ENCODE data around the gene COA5.

The COA5 gene

DNA sequence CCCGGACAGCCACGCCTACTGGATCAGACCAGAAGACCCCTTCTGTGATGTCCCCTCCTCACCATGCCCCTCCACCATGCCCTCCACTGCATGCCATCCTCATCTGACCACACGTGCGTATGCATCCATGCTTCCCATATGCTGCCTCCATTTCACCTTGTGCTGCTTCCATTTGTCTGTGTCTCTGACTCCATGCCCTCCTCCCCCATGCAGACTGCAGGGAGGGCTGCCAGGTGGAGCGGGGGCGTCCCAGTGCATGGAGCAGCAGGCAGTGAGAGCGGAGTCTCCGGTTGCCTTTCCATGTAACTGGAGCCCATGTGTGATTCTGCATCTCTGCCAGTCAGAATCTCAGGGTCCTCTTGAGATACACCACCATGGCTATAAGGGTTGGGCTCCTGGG is 52.6 kb downstream of the COA5 start:
- no peak overlapping the region for H3K27ac Mint-ChIP-seq
- H3K4me3 Mint-ChIP-seq = no peak overlapping the region
- H3K36me3 Mint-ChIP-seq = peaks cover 5% of the 10 kb centered on the region
- no peaks in the 10 kb centered on the region for H3K9me3 Mint-ChIP-seq (ENCODE audit: low read depth)
- peaks cover 48% of the 10 kb centered on the region for H3K4me1 Mint-ChIP-seq (ENCODE audit: low read depth)
- no peaks in the 10 kb centered on the region for H3K27me3 Mint-ChIP-seq

DNA sequence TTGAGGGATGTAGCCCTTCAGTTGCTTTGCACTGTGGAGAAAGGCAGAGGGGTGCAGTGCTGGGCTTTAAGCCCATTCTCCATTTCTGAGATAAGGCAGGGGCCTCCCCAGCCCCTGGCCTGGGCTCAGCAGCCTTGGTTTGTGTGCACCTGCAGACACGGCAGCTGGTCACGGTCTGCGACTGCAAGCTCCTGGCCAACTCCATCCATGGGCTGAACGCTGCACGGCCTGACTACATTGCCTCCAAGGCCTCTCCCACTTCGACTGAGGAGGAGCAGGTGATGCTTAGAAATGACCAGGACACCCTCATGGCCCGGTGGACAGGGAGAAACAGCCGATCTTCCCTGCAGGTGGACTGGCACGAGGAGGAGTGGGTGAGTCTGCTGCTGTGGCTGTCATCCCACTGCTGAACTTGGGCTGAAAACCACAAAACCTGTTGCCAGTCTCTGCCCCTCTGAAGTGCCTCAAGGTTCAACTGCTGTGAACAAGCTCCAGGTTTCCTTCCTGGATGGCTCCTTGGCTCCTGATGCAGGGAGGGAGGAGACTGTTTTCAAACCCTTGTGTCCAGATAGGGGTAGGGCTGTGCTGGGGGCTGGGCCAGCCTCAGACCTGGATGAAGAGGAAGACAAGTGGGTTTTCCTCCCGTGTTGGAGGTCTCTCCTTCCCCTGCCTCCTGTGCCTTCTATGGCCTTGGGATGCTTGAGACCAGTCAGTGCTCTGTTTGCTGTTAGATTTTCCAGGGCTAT is 54.0 kb downstream of the COA5 start:
- peak overlapping the region; percentile 56 for H3K27ac Mint-ChIP-seq
- peaks cover 53% of the 10 kb centered on the region for H3K4me1 Mint-ChIP-seq (ENCODE audit: low read depth)
- no peaks in the 10 kb centered on the region for H3K9me3 Mint-ChIP-seq (ENCODE audit: low read depth)
- H3K27me3 Mint-ChIP-seq = no peaks in the 10 kb centered on the region
- no peak overlapping the region for H3K4me3 Mint-ChIP-seq
- H3K36me3 Mint-ChIP-seq = peaks cover 8% of the 10 kb centered on the region

DNA sequence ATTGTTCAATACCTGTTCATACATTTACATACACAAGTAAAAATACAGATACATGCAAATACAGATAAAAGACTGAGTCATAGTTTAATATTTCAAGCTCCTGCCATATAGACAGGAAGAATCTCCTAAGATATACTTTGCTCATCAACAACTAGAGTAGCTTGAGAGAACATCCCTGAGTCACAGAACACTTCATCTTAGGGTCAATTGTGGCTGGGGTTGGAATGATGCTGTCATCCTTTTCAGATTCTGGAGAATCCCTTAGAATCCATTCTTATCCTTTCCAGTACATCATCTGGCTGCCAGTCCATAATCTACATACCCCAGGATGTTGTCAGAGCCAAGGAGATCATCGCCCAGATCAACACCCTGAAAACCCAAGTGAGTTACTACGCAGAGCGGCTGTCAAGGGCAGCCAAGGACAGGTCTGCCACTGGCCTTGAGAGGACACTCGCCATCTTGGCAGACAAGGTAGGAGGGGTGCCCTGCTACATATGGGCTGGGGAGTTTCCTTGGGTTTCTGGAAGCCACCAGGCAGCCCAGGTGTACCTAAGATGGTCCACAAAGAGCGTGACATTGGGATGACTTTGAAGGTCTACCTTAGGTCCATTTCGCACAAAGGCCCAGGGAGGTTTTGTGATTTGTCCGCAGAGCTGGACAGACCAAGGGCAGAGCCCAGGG is 55.7 kb downstream of the COA5 start:
- no peaks in the 10 kb centered on the region for H3K27me3 Mint-ChIP-seq
- peak overlapping the region; percentile 7 for H3K27ac Mint-ChIP-seq
- peaks cover 62% of the 10 kb centered on the region for H3K4me1 Mint-ChIP-seq (ENCODE audit: low read depth)
- H3K9me3 Mint-ChIP-seq (ENCODE audit: low read depth) = no peaks in the 10 kb centered on the region
- peaks cover 9% of the 10 kb centered on the region for H3K36me3 Mint-ChIP-seq
- no peak overlapping the region for H3K4me3 Mint-ChIP-seq

DNA sequence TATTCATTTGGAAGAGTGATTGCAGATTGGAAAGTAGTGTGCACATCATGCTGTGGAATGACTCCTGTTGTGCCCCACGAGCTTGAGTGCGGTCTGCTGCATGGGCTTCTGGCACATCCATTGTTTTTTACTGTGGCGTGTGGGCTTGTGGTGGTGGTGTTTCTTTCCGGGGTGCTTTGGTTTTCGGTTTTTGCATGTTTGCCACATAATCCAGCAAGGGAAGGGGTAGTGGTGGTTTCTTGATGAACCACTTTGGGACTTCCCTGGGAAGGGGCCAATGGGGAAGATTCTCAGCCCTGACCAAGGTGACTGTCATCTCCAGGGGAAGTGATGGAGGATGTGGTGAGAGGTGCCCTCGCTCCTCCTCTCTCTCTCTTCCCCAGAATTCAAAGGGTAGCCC is 57.0 kb downstream of the COA5 start:
- H3K4me1 Mint-ChIP-seq (ENCODE audit: low read depth) = peaks cover 67% of the 10 kb centered on the region
- H3K36me3 Mint-ChIP-seq = peaks cover 12% of the 10 kb centered on the region

DNA sequence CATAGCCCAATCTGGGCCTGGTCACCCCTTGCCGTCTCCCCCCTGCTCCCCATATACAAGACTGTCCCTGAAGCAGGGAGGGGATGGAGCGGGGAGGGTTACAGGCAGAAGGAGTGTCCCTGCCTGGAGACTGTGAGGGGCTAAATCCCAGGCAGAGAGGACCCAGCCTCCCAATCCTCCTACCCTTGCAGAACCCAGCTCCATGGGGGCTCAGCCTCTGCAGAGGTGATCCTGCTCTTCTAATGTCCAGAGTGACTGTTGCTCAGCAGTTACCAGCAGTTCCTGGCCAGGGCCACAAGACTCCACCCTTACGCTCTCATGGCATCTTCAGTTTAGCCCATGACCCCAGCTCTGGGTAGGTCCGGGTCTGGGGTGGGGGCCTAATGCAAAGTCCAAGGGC is 58.1 kb downstream of the COA5 start:
- Mint-ChIP-seq H3K4me3 (no peak overlapping the region), H3K9me3 (ENCODE audit: low read depth) (no peaks in the 10 kb centered on the region), H3K4me1 (ENCODE audit: low read depth) (peaks cover 64% of the 10 kb centered on the region), H3K27ac (peak overlapping the region; percentile 85), H3K27me3 (no peaks in the 10 kb centered on the region), H3K36me3 (peaks cover 21% of the 10 kb centered on the region)

More for the DNA sequence above, 57.0 kb downstream of the COA5 start:
- Mint-ChIP-seq H3K27me3 (no peaks in the 10 kb centered on the region), H3K4me3 (no peak overlapping the region), H3K27ac (peak overlapping the region; percentile 85), H3K9me3 (ENCODE audit: low read depth) (no peaks in the 10 kb centered on the region)
